ENCODE results near the gene MAGEA6.

Gene MAGEA6

GRCh38 chrX:152733261-152733975 is 36.1 kb downstream of the MAGEA6 start, which contains the start of the genes CSAG1 and MAGEA12:
CSAG1 (minus strand) TSS chrX:152733721; CDS start chrX:152732460, 1,261 bp downstream.
MAGEA12 (plus strand) TSS chrX:152733757; CDS start chrX:152736162, 2,405 bp downstream.
- no peak for DNase-seq

- no peak for DNase-seq
Measured at GRCh38 chrX:152725409-152725808, 44.1 kb downstream of the MAGEA6 start.
